Stimulated activated naive CD8-positive, alpha-beta T cell treated with anti-CD3 and anti-CD28 coated beads, Interleukin-15, amount 100 ng/mL, for 72 hours (primary cell): ENCODE results near the gene DIP2C.
A peak's percentile ranks its signal among the peaks of the same experiment; 100 is the strongest.
"Not testable (repeated sequence)": the region's sequence is repeated elsewhere in the genome, so short reads cannot be mapped to it uniquely, and the experiment has no call there.

Source experiments
- ATAC-seq: fragments of 150-1000 bp; cut with Tn5 transposase; 2 replicates; pipeline ENCODE4 v1.10.0; 2021; ENCODE audit warnings: mild to moderate bottlenecking, moderate library complexity
- DNase-seq, 2 donors: peaks; one replicate each; pipeline ENCODE4 v3.0.0; 2021 to 2022
- H3K27ac Mint-ChIP-seq, 2 donors: one replicate each; pipeline ENCODE4 v1.8.0; 2022; ENCODE audit warnings: mild to moderate bottlenecking in 2 of 2, mixed read lengths in 2 of 2, moderate library complexity in 2 of 2
- H3K27me3 Mint-ChIP-seq: one replicate; pipeline ENCODE4 v1.8.0; 2022; ENCODE audit warnings: mixed read lengths
- H3K4me1 Mint-ChIP-seq: one replicate; pipeline ENCODE4 v1.8.0; 2022; ENCODE audit warnings: mild to moderate bottlenecking, mixed read lengths
- H3K4me3 Mint-ChIP-seq, 2 donors: one replicate each; pipeline ENCODE4 v1.8.0; 2022; ENCODE audit warnings: mild to moderate bottlenecking in 2 of 2, mixed read lengths in 2 of 2, moderate library complexity in 1 of 2
- H3K9me3 Mint-ChIP-seq, 2 donors: one replicate each; pipeline ENCODE4 v1.8.0; 2022; ENCODE audit warnings: mixed read lengths in 2 of 2

The DIP2C gene

DNA sequence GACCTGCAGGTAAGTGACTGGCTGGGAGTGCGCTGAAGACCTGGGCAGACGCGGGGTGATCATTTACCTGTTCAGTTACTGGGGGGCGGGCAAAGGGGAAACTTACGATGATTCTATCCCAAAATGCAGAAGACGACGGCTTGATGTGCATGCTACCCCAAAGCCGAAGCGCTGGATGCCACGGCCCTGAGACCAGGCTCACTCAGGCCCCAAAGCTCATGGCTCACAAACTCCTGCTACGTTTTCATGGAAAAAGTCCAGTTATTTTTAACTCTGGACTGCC lies 200.6 kb downstream of the DIP2C start:
- Mint-ChIP-seq H3K9me3 (no peaks in the 10 kb centered on the region), H3K27me3 (peaks cover 9% of the 10 kb centered on the region), H3K4me1 (peaks cover 12% of the 10 kb centered on the region), H3K4me3 (no peak overlapping the region), H3K27ac (no peak overlapping the region)
- ATAC-seq = no peak
- no peak for DNase-seq

DNA sequence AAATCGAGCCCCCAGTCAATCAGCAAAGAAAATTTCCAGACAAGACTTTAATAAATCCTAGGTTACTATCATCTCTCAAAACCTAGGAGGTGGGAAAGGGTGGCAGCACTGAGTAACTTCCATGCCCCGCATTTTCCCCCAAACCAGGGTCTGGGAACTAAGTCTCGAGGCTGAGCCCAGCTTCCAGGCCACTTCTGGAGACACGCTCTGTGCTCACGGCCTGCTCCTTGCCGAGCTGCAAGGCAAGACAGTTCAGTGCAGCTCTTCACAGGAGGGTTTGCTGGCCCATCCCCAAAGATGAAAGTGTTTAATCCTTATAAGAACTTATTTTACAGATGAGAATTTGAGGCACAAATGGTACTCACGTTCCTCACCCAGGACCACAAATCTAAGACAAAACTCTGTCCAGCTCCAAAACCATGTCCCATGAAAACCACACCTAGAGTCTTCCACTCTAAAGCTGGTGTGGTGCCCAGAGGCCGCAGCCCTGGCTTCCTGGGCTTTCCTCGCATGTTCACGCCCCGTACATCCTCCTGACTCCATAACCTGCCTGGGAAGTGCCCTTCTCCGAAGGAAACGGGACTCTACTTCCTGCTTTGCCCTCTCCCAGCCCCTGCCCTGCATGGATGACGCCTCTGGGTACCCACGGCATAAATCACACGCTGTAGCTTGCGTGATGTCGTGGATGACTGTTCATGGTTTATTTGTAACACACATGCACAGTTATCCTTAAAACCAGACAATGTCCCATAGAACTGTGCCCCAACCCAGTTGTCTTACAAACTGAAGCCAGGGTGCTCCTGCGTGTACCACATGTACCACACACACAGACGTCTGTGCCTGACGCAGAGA lies 201.2 kb downstream of the DIP2C start:
- Mint-ChIP-seq H3K4me3 (no peak overlapping the region), H3K4me1 (peaks cover 16% of the 10 kb centered on the region), H3K27me3 (peaks cover 6% of the 10 kb centered on the region), H3K27ac (no peak overlapping the region), H3K9me3 (no peaks in the 10 kb centered on the region)
- no peak for ATAC-seq
- no peak for DNase-seq

DNA sequence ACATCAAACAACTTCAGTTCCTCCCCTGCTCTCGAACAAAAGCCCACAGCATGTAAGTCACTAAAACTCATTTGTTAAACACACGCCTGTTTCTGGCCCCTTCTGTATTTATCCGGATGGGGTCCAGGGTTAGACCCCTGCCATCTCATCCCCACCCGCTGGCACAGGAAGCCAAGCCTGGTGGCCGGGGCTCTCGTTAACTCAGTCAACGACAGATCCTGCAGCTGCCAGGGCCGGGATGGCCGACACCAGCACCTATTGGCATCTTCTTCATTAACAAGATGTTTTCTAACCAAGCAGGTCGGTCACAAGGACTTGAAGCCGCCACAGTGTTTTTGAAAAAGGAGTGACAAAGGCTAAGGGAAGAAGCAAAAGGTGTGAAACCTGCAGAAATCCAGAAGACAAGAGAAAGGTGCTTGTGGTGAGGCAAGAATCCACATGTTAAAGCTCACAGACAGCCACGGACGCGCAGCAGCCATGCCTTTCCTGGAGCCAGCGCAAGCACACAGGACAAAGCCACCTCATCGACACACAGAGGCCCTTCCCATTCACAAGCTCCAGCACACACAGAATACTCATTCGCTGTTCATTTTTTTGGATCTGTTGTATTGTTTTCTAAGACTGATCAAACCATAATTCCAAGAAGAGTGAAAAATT lies 202.7 kb downstream of the DIP2C start:
- H3K4me1 Mint-ChIP-seq = peaks cover 16% of the 10 kb centered on the region
- no peaks in the 10 kb centered on the region for H3K9me3 Mint-ChIP-seq
- no peak overlapping the region for H3K4me3 Mint-ChIP-seq
- ATAC-seq = no peak
- no peak overlapping the region for H3K27ac Mint-ChIP-seq
- no peak for DNase-seq
- H3K27me3 Mint-ChIP-seq = no peaks in the 10 kb centered on the region

DNA sequence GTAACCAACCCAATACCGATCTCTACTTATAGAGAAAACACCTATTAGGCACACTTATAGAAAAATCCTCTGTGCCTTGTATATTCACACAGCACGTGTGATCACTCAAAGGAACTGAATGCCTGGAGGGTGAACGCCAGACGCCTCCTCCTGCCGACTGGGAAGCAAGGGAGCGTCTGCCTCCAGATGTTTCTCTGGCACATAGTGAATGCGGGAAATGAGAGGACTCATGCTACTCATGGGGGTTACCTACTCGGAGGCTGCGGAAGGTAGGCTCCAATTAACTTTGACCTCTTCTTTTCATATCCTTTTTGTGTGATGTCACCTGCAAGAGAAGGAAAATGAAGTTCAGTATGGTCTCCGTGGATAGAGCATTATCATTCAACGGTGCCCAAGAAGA lies 203.3 kb downstream of the DIP2C start:
- H3K4me1 Mint-ChIP-seq = peaks cover 16% of the 10 kb centered on the region
- H3K27me3 Mint-ChIP-seq = no peaks in the 10 kb centered on the region
- no peak overlapping the region for H3K27ac Mint-ChIP-seq
- no peaks in the 10 kb centered on the region for H3K9me3 Mint-ChIP-seq
- peak overlapping the region in 1 of 2 donors; percentile 1 for H3K4me3 Mint-ChIP-seq
- DNase-seq (no peak), ATAC-seq (no peak)

DNA sequence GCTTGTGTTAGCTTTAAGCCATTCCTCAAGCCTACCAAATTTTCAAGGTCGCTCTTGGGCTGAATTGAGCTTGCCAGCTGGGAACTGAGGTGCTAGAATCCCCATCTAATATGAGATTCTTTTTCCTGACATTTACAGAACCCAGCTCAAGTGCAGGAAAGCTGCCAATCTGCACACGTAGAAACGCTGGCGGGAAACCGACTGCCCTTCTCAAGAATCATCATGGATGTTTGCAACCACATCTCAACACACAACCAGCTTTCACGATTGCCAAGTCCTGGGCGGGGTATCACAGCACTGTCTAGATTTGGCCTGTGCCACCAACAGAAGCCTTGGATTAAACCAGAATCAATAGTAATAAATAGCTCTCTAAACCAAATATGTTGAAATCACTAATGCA lies 203.7 kb downstream of the DIP2C start:
- peaks cover 16% of the 10 kb centered on the region for H3K4me1 Mint-ChIP-seq
- ATAC-seq (no peak), DNase-seq (no peak)
- H3K9me3 Mint-ChIP-seq = no peaks in the 10 kb centered on the region
- H3K27me3 Mint-ChIP-seq = no peaks in the 10 kb centered on the region
- H3K27ac Mint-ChIP-seq = no peak overlapping the region
- H3K4me3 Mint-ChIP-seq = no peak overlapping the region

DNA sequence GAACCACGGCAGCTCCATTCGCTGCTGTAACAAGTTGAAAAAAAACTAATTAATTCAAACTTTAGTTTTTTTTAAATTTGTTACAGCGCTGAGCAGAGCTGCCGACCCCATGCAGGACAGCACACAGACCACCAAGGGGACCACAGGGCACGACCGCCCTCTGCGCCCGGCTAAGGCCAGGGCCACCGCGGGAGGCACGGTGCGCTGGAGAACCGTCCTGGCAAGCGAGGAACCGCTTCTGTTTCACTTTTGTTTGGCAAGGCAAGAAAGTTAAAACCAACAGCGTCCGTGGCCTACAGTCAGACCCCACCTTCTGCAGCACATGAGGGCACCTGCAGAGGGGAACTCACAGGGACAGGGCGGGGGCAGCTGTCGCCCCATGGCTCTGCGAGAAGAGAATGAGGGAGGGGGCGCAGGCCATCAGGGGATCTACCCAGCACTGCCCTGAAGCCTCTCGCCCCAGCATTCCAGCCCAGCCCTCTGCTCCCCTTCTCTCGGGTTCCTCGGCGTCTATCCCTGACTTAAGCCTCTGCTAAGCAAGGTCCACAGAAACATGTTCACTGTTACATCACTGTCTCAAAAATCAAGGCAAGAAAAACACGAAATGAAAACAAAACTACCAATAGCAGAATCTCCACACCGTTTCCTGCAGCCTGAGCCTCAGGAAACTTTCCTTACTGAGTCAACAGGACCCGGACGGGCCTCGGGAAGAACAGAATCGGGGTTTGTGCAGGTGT lies 204.4 kb downstream of the DIP2C start:
- DNase-seq = peak; percentile 17 to 40

DNA sequence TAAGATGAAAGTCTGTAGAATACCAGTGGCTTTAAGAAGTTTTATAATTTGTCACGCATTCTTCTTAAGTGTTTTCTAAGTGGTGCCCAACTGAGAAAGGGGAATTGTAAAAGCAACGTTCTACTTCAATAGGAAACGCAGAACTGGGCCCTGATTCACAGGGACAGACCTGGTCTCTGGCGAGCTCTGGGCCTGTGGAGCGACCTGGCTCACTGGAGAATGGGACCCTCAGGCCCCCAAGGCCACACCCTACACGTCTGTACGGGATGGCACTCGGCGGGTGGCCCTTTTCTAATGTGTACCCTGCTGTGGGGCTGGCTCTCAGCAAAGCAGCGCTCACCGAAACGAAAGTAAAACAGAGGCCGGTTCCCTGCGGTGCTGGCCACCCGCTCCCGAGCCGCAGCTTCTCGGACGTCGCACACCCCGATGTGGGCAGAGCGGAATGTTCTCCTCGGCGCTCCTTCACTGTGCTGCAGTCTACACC lies 205.0 kb downstream of the DIP2C start:
- H3K9me3 Mint-ChIP-seq = no peaks in the 10 kb centered on the region
- H3K27ac Mint-ChIP-seq = peak overlapping the region; percentile 90
- DNase-seq (peak; percentile 27 to 42), ATAC-seq (peak; percentile 70)
- no peaks in the 10 kb centered on the region for H3K27me3 Mint-ChIP-seq
- peaks cover 16% of the 10 kb centered on the region for H3K4me1 Mint-ChIP-seq
- H3K4me3 Mint-ChIP-seq = peak overlapping the region; percentile 77 to 88

More for the DNA sequence above, 204.4 kb downstream of the DIP2C start:
- Mint-ChIP-seq H3K27me3 (no peaks in the 10 kb centered on the region), H3K4me3 (peak overlapping the region; percentile 77 to 88), H3K4me1 (peaks cover 16% of the 10 kb centered on the region), H3K27ac (peak overlapping the region; percentile 90), H3K9me3 (no peaks in the 10 kb centered on the region)
- peak; percentile 75 for ATAC-seq

DNA sequence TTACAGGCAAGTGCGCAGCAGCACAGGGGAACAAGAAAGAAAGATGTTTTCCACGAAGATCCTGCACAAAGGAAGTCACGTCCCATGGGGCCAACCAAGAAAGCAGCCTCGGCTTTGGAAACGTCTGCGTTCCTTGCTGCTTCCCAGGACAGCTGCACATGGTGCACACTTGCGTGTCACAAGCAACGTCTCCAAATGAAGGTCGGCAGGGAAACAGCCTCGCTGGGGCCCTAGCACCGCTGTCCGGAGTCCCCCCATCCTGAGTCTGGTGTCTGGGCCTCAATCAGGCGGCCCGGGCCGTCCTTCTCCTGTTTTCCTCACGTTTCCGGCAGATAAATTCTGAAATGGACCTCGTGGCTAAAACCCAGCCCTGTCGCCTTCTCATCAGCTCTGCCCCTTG lies 206.2 kb downstream of the DIP2C start:
- ATAC-seq (no peak), DNase-seq (no peak)
- Mint-ChIP-seq H3K27ac (no peak overlapping the region), H3K4me3 (no peak overlapping the region), H3K9me3 (peaks cover 0 to 7% of the 10 kb centered on the region in 2 donors), H3K27me3 (no peaks in the 10 kb centered on the region), H3K4me1 (peaks cover 16% of the 10 kb centered on the region)

DNA sequence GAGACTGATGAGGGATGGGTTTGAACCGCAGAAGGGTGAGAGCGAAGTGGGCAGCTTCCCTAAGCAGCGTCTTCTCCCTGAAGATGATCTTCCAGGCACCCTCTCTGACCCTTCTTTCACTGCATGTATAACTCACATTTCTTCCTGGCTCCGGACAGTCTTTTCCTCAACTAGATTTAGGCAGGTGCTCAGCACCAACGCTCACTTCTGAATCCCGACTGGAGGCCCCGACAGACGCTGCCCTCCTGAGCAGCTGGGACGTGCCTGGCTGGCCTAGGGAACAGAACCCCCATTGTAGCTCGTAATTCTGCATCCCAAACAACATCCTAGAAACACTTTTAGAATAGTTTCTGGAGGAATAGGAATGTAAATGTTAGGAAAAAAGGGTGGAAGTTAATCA lies 206.6 kb downstream of the DIP2C start:
- ATAC-seq (no peak), DNase-seq (no peak)
- Mint-ChIP-seq H3K9me3 (peaks cover 0 to 11% of the 10 kb centered on the region in 2 donors), H3K27me3 (no peaks in the 10 kb centered on the region), H3K4me1 (peaks cover 16% of the 10 kb centered on the region), H3K4me3 (no peak overlapping the region), H3K27ac (no peak overlapping the region)

DNA sequence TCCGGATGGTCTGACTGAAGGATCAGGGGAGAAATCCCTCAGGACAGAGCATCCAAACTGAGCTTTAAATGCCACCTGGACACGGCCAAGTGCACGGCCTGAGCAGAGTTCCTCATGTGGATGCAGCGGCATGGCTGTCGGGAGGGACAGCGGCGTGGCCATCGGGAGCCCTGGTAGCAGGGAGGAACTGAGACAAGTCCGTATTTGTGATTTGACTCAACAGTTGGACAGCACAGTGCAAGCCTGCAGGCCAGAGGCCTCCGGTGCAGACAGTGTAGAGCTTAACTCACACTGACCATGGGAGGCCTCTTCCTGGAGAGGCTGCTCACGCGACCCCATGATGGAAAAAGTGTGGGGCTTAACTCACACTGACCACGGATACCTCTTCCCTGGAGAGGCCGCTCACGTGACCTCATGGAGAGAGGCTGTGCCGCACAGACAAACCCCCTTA lies 207.4 kb downstream of the DIP2C start:
- Mint-ChIP-seq H3K4me3 (no peak overlapping the region), H3K4me1 (peaks cover 19% of the 10 kb centered on the region), H3K27me3 (no peaks in the 10 kb centered on the region), H3K9me3 (peaks cover 2 to 18% of the 10 kb centered on the region in 2 donors), H3K27ac (no peak overlapping the region)
- ATAC-seq (no peak), DNase-seq (no peak)

DNA sequence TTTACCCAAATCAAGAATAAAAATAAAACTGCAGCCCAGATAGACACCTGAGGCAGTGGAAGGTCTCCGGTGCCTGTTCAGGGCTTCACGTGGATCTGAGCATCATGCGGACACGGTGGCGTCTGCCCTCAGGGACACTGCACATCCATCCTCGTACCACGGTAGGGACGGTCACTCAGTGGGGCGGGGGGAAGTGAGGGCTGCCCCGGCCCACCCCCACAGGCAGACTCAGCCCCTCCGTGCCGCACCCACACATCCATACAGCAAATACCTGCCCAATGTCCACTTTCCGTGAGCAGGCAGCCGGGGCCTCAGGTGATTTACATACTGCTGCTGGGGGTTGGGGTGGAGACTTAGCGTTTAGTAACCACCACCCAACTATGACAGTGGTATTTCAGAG lies 207.8 kb downstream of the DIP2C start:
- DNase-seq = no peak
- ATAC-seq = no peak
- Mint-ChIP-seq H3K4me1 (peaks cover 23% of the 10 kb centered on the region), H3K27me3 (no peaks in the 10 kb centered on the region), H3K9me3 (peaks cover 6 to 23% of the 10 kb centered on the region in 2 donors), H3K4me3 (no peak overlapping the region), H3K27ac (no peak overlapping the region)

DNA sequence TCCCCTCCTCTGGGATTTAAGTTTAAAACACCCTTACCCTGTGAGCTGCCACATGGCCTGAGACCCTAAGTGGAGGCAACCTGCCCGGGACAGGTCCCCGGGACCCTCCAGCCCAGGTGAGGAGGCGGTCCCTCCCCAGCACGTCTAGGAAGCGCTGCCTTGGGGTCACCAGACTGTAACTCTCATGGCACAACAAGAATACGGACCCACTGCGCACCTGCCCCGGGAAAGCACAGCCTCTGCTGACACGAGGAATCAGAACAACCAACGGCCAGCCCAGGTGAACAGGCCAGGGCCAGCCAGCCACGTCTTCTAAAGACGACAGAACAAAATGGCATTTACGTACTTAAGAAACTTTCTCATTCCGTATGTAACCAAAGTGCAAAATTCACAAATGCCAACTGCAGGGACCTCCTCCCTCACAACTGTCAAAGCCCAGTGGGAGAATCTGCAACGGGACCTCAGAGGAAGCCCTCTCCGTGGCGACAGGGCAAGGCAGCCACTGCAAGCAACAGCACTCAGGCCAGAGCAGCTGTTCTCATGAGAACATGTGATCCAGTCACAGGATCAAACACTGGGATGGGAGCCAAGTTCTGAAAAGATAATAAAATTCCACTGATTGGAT lies 208.4 kb downstream of the DIP2C start:
- ATAC-seq (no peak), DNase-seq (no peak)
- peaks cover 24% of the 10 kb centered on the region for H3K4me1 Mint-ChIP-seq
- H3K4me3 Mint-ChIP-seq = no peak overlapping the region
- H3K9me3 Mint-ChIP-seq = peaks cover 6 to 23% of the 10 kb centered on the region in 2 donors
- no peaks in the 10 kb centered on the region for H3K27me3 Mint-ChIP-seq
- H3K27ac Mint-ChIP-seq = no peak overlapping the region

DNA sequence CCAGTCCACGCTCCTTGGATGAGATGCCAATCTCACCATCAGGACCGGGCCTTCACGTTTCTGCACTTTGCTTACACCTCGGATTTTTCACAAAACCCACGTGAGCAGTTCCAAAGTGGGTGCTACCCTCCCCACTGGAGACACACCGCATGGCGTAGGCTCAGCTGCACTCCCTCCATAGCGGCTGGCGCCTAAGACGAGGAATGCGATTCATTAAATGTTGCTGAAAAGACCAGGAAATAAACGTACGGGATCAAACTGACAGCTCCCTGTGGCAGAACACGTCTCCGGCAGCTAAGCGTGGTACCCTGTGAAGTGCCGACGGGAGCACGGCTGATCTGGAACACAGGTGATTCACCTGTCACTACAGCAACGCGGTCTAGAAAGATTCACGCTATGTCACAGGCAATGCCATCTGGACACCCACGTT lies 209.0 kb downstream of the DIP2C start:
- ATAC-seq = no peak
- H3K4me1 Mint-ChIP-seq = peaks cover 23% of the 10 kb centered on the region
- H3K27me3 Mint-ChIP-seq = no peaks in the 10 kb centered on the region
- DNase-seq = no peak
- H3K27ac Mint-ChIP-seq = no peak overlapping the region
- H3K4me3 Mint-ChIP-seq = no peak overlapping the region
- H3K9me3 Mint-ChIP-seq = peaks cover 6 to 23% of the 10 kb centered on the region in 2 donors

DNA sequence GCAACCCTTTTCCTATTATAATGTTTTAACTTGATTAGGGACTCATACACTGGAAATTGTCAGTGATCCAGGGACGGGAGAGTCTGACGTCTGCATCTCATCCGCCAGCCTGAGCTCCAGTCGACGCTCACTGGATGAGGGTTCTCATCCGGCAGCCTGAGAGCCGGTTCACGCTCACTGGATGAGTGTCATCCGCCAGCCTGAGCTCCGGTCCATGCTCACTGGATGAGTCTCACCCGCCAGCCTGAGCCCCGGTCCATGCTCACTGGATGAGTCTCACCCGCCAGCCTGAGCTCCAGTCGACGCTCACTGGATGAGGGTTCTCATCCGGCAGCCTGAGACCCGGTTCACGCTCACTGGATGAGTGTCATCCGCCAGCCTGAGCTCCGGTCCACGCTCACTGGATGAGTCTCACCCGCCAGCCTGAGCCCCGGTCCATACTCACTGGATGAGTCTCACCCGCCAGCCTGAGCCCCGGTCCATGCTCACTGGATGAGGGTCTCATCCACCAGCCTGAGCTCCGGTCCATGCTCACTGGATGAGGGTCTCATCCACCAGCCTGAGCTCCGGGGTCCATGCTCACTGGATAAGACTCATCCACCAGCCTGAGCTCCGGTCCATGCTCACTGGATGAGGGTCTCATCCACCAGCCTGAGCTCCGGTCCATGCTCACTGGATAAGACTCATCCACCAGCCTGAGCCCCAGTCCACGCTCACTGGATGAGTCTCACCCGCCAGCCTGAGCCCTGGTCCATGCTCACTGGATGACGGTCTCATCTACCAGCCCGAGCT lies 209.6 kb downstream of the DIP2C start:
- DNase-seq, H3K27me3 Mint-ChIP-seq, H3K27ac Mint-ChIP-seq, ATAC-seq, H3K4me3 Mint-ChIP-seq: not testable (repeated sequence)
- Mint-ChIP-seq H3K9me3 (peaks cover 6 to 23% of the 10 kb centered on the region in 2 donors), H3K4me1 (peaks cover 17% of the 10 kb centered on the region)
